HepG2 (cell line): ENCODE data around the gene KRTCAP2. TPM values are rescaled to one million over a fixed set of nuclear protein-coding genes. Genes with fewer than 3 reads are reported as not detected.

Source experiments
- ARNT2 ChIP-seq: sonication (generic); formaldehyde crosslinking; IDR thresholded peaks from 2 replicates; pipeline ENCODE4 v1.8.0; 2022; ENCODE audit warnings: mild to moderate bottlenecking, low read depth, missing genetic modification reagents, moderate library complexity
- ELF1 ChIP-seq: sonication (generic); formaldehyde crosslinking; IDR thresholded peaks from 2 replicates; pipeline ENCODE4 v1.4.0; 2020; ENCODE audit warnings: missing genetic modification reagents
- FOXA3 ChIP-seq: IDR thresholded peaks from 2 replicates; pipeline ENCODE4 v1.6.1; 2016; ENCODE audit warnings: missing genetic modification reagents, missing compliant biosample characterization
- KAT7 ChIP-seq: IDR thresholded peaks from 2 replicates; pipeline ENCODE4 v1.6.1; 2018; ENCODE audit warnings: borderline replicate concordance, missing compliant biosample characterization
- MAX ChIP-seq: IDR thresholded peaks from 2 replicates; pipeline ENCODE4 v1.6.1; 2012; ENCODE audit warnings: inconsistent platforms
- MLX ChIP-seq: IDR thresholded peaks from 2 replicates; pipeline ENCODE4 v1.6.1; 2016
- RORA ChIP-seq: sonication (generic); formaldehyde crosslinking; IDR thresholded peaks from 2 replicates; pipeline ENCODE4 v1.5.0; 2020; ENCODE audit warnings: mild to moderate bottlenecking, missing genetic modification reagents, moderate library complexity
- SOX6 ChIP-seq, 2 experiments: fragments of 450-650 bp in 1 of 2; sonication (generic) in 1 of 2; formaldehyde crosslinking in 1 of 2; IDR thresholded peaks; 2 replicates each; pipeline versions ENCODE4 v1.4.0 to v1.6.1; 2017 to 2020; ENCODE audit warnings: antibody characterized with exemption in 1 of 2, mild to moderate bottlenecking in 1 of 2, missing genetic modification reagents in 1 of 2
- UBTF ChIP-seq: sonication (generic); formaldehyde crosslinking; IDR thresholded peaks from 2 replicates; pipeline ENCODE4 v1.4.0; 2020; ENCODE audit warnings: mild to moderate bottlenecking, missing genetic modification reagents
- YY1 ChIP-seq: IDR thresholded peaks from 2 replicates; pipeline ENCODE4 v1.6.1; 2011; ENCODE audit warnings: low read length, low read depth, moderate library complexity, mild to moderate bottlenecking; ENCODE audit not compliant: insufficient read depth, insufficient replicate concordance
- ZNF33B ChIP-seq: sonication (generic); formaldehyde crosslinking; IDR thresholded peaks from 2 replicates; pipeline ENCODE4 v1.5.1; 2020; ENCODE audit warnings: mild to moderate bottlenecking, missing genetic modification reagents
- ZNF350 ChIP-seq: sonication (generic); formaldehyde crosslinking; IDR thresholded peaks from 2 replicates; pipeline ENCODE4 v1.4.0; 2020; ENCODE audit warnings: mild to moderate bottlenecking, low read depth, missing genetic modification reagents, borderline replicate concordance
- ZNF772 ChIP-seq: sonication (generic); formaldehyde crosslinking; IDR thresholded peaks from 2 replicates; pipeline ENCODE4 v1.5.0; 2020; ENCODE audit warnings: mild to moderate bottlenecking, missing genetic modification reagents
- polyA plus RNA-seq, 8 experiments: library from polyadenylated mRNA; depleted of rRNA in 3 of 8; stranded (reverse) in 7 of 8; unstranded in 1 of 8; fragments of >200 nt; fragmentation: Illumina TruSeq in 4 of 8; extraction: Trizol in 4 of 8; gene quantifications; 2 replicates each; pipeline versions ENCODE4 v1.2.1 to v1.2.3, GENCODE V29; 2011 to 2016; ENCODE audit warnings: low read depth in 4 of 8, missing spikeins in 1 of 8, mixed read lengths in 1 of 8; ENCODE audit not compliant: insufficient read depth in 1 of 8
- total RNA-seq, 5 experiments: library from RNA; depleted of rRNA; stranded (reverse); fragments of >200 nt; fragmentation: Illumina TruSeq; extraction: Trizol; gene quantifications; 2 replicates each; pipeline ENCODE4 v1.2.3, GENCODE V29; 2016; ENCODE audit warnings: low read depth in 1 of 5
- TF ChIP-seq, protein P1 (sequence below): sonication (generic); formaldehyde crosslinking; IDR thresholded peaks from 2 replicates; pipeline ENCODE4 v1.5.0; 2020; ENCODE audit warnings: mild to moderate bottlenecking, missing genetic modification reagents, moderate library complexity
- TF ChIP-seq, protein P2 (sequence below): IDR thresholded peaks from 2 replicates; pipeline ENCODE4 v1.6.1; 2018; ENCODE audit warnings: missing genetic modification reagents, mild to moderate bottlenecking, missing compliant biosample characterization
- TF ChIP-seq, protein P3 (sequence below): sonication (generic); formaldehyde crosslinking; IDR thresholded peaks from 2 replicates; pipeline ENCODE4 v1.5.0; 2020; ENCODE audit warnings: missing genetic modification reagents
- TF ChIP-seq, protein P4 (sequence below): fragments of 450-650 bp; IDR thresholded peaks from 2 replicates; pipeline ENCODE4 v1.6.1; 2017
- TF ChIP-seq, protein P5 (sequence below): sonication (generic); formaldehyde crosslinking; IDR thresholded peaks from 2 replicates; pipeline ENCODE4 v1.8.0; 2022; ENCODE audit warnings: missing genetic modification reagents, mild to moderate bottlenecking, borderline replicate concordance

KRTCAP2 gene
- total and polyA plus RNA-seq, 2 of the 13 experiments (the other 11 are each of a cell fraction or from before 2014, with no cell fraction given) = 77.3 to 79.4 TPM

DNA sequence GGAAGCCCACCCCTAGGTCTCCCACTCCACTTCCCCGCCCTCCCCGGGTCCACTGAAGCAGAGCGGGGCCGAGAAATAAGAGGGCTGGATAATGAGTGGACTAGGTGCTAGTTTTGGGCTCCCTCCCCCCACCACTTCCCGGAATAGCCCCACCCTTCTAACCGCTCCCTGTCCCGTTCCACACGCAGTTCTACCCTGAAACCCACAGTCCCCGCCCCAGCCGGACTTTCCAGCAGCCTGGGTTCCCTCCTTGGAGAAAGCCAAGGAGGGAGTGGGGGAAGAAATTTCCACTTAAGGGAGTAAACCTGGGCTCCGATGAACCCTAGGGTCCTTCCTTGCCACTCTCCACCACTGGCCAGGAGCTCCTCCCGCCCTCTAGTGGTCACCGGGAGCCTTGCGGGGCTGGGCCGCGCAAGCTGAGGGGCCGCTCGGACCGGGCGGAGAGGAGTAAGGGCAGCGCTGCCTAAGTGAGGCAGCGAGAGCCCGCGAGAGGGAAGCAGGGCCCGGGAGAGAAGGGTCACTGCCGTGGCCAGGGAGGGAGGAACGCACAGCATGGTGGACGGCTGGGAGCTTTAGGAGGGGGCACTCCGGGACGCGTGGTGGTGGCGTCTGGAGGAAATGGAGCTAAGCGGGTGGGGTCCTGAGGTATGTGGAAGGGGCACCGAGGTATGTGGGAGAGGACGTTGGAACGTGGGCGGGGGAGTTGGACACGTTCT, 20.3 kb upstream of the KRTCAP2 start (continued):
- peak; percentile 91 for TF ChIP-seq UBTF (CRISPR knock-in tag)
- TF ChIP-seq, protein P1, sequence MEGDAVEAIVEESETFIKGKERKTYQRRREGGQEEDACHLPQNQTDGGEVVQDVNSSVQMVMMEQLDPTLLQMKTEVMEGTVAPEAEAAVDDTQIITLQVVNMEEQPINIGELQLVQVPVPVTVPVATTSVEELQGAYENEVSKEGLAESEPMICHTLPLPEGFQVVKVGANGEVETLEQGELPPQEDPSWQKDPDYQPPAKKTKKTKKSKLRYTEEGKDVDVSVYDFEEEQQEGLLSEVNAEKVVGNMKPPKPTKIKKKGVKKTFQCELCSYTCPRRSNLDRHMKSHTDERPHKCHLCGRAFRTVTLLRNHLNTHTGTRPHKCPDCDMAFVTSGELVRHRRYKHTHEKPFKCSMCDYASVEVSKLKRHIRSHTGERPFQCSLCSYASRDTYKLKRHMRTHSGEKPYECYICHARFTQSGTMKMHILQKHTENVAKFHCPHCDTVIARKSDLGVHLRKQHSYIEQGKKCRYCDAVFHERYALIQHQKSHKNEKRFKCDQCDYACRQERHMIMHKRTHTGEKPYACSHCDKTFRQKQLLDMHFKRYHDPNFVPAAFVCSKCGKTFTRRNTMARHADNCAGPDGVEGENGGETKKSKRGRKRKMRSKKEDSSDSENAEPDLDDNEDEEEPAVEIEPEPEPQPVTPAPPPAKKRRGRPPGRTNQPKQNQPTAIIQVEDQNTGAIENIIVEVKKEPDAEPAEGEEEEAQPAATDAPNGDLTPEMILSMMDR (CRISPR knock-in tag) = peak; percentile 96
- TF ChIP-seq ZNF350 (CRISPR knock-in tag) = peak; percentile 64; the same call in 1 of the 2 replicates
- no peak for TF ChIP-seq ZNF33B (CRISPR knock-in tag)
- 0 out of 2 replicates have a peak, but pooled peaks have one; percentile 38 for TF ChIP-seq KAT7 (CRISPR knock-in tag)
- peak; percentile 35; the same call in 1 of the 2 replicates for TF ChIP-seq FOXA3 (CRISPR knock-in tag)
- 0 out of 2 replicates have a peak, but pooled peaks have one; percentile 10 for TF ChIP-seq ARNT2 (CRISPR knock-in tag)
- TF ChIP-seq, protein P2, sequence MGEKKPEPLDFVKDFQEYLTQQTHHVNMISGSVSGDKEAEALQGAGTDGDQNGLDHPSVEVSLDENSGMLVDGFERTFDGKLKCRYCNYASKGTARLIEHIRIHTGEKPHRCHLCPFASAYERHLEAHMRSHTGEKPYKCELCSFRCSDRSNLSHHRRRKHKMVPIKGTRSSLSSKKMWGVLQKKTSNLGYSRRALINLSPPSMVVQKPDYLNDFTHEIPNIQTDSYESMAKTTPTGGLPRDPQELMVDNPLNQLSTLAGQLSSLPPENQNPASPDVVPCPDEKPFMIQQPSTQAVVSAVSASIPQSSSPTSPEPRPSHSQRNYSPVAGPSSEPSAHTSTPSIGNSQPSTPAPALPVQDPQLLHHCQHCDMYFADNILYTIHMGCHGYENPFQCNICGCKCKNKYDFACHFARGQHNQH (CRISPR knock-in tag) = peak; percentile 41; the same call in 1 of the 2 replicates
- TF ChIP-seq SOX6 (IDR thresholded peaks at IDR 0.05) = no peak
- TF ChIP-seq SOX6 (CRISPR knock-in tag; IDR thresholded peaks at IDR 0.05) = 0 out of 2 replicates have a peak, but pooled peaks have one; percentile 19
- 0 out of 2 replicates have a peak, but pooled peaks have one; percentile 12 for TF ChIP-seq MAX
- no peak for TF ChIP-seq RORA (CRISPR knock-in tag)
- TF ChIP-seq MLX = no peak
- TF ChIP-seq, protein P3, sequence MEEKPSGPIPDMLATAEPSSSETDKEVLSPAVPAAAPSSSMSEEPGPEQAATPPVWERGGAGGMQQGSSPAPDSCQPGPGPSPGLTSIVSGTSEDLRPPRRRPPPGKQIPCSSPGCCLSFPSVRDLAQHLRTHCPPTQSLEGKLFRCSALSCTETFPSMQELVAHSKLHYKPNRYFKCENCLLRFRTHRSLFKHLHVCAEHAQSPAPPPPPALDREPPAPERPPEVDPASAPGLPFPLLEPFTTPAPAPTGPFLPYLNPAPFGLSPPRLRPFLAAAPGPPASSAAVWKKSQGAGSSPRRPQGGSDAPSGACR (CRISPR knock-in tag) = 0 out of 2 replicates have a peak, but pooled peaks have one; percentile 14
- TF ChIP-seq YY1 = peak; percentile 44
- TF ChIP-seq, protein P4, sequence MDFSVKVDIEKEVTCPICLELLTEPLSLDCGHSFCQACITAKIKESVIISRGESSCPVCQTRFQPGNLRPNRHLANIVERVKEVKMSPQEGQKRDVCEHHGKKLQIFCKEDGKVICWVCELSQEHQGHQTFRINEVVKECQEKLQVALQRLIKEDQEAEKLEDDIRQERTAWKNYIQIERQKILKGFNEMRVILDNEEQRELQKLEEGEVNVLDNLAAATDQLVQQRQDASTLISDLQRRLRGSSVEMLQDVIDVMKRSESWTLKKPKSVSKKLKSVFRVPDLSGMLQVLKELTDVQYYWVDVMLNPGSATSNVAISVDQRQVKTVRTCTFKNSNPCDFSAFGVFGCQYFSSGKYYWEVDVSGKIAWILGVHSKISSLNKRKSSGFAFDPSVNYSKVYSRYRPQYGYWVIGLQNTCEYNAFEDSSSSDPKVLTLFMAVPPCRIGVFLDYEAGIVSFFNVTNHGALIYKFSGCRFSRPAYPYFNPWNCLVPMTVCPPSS = no peak
- peak; percentile 46; the same call in 1 of the 2 replicates for TF ChIP-seq ZNF772 (CRISPR knock-in tag)
- TF ChIP-seq, protein P5, sequence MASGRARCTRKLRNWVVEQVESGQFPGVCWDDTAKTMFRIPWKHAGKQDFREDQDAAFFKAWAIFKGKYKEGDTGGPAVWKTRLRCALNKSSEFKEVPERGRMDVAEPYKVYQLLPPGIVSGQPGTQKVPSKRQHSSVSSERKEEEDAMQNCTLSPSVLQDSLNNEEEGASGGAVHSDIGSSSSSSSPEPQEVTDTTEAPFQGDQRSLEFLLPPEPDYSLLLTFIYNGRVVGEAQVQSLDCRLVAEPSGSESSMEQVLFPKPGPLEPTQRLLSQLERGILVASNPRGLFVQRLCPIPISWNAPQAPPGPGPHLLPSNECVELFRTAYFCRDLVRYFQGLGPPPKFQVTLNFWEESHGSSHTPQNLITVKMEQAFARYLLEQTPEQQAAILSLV (CRISPR knock-in tag) = no peak
- TF ChIP-seq ELF1 (CRISPR knock-in tag) = 0 out of 2 replicates have a peak, but pooled peaks have one; percentile 28
